ENCODE measurements around the gene DLST.

GRCh38 chr14:74909501-74909900 lies 27.8 kb downstream of the DLST start:
- TF ChIP-seq NFYB (CRISPR knock-in tag; conservative IDR thresholded peaks at IDR 0.05; ENCODE audit: low read depth) = no peak
- TF ChIP-seq JUN (CRISPR knock-in tag; IDR thresholded peaks at IDR 0.05) = no peak
- TF ChIP-seq CTCF (IDR thresholded peaks at IDR 0.05) = no peak
- TF ChIP-seq, protein P1, sequence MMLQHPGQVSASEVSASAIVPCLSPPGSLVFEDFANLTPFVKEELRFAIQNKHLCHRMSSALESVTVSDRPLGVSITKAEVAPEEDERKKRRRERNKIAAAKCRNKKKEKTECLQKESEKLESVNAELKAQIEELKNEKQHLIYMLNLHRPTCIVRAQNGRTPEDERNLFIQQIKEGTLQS (CRISPR knock-in tag; conservative IDR thresholded peaks at IDR 0.05) = no peak
- TF ChIP-seq STAT6 (CRISPR knock-in tag; conservative IDR thresholded peaks at IDR 0.05; ENCODE audit: low read depth) = no peak
- TF ChIP-seq ATF1 (CRISPR knock-in tag; IDR thresholded peaks at IDR 0.05) = no peak
- no peak for TF ChIP-seq HMGXB4 (CRISPR knock-in tag; IDR thresholded peaks at IDR 0.05)
